Right lobe of liver (tissue), 6 donors: ENCODE results near the gene CDK5. TPM values are rescaled to one million over a fixed set of nuclear protein-coding genes. Genes with fewer than 3 reads are reported as not detected.

Experiments used
- ATAC-seq, 4 donors: fragments of 200-7000 bp; cut with Tn5 transposase; one replicate each; pipeline ENCODE4 v1.9.1; 2020; ENCODE audit warnings: mild to moderate bottlenecking in 4 of 4, moderate library complexity in 4 of 4
- DNase-seq, 3 donors: peaks; one replicate each; pipeline ENCODE4 v3.0.0-alpha.2; 2020
- H3K27ac ChIP-seq, 3 donors: fragments of 200-600 bp; one replicate each; pipeline ENCODE4 v1.8.0; 2022
- H3K27me3 ChIP-seq, 2 donors: fragments of 200-600 bp; one replicate each; pipeline ENCODE4 v1.8.0; 2022
- H3K36me3 ChIP-seq, 4 donors: fragments of 200-600 bp; sonication (generic) in 1 of 4; one replicate each; pipeline versions ENCODE4 v1.5.1 to v1.8.0; 2017 to 2022; ENCODE audit warnings: control low read depth in 1 of 4
- H3K4me1 ChIP-seq, 4 donors: fragments of 200-600 bp; sonication (generic) in 1 of 4; one replicate each; pipeline versions ENCODE4 v1.5.1 to v1.8.0; 2017 to 2022; ENCODE audit warnings: control low read depth in 1 of 4
- H3K4me3 ChIP-seq, 3 donors: fragments of 200-600 bp; one replicate each; pipeline ENCODE4 v1.8.0; 2022
- H3K9me3 ChIP-seq, 4 donors: fragments of 200-600 bp; sonication (generic) in 1 of 4; one replicate each; pipeline versions ENCODE4 v1.5.1 to v1.8.0; 2017 to 2022; ENCODE audit warnings: control low read depth in 1 of 4
- POLR2A ChIP-seq: fragments of 450-650 bp; IDR thresholded peaks from one replicate; pipeline ENCODE4 v1.6.1; 2017; ENCODE audit warnings: antibody characterized with exemption, mild to moderate bottlenecking
- WGBS: methylation state at CpG from one replicate; pipeline ENCODE4 v1.1.6; 2018; ENCODE audit warnings: low coverage, low lambda C conversion rate; ENCODE audit not compliant: insufficient coverage; ENCODE audit errors: missing lambda C conversion rate; 5-methylcytosine and 5-hydroxymethylcytosine counted together
- intact Hi-C, 2 donors: fragments of 100-400 bp; cut with DNase I; formaldehyde crosslinking; loops; one replicate each; pipeline versions ENCODE4 v1.11.2 to v1.14.1; 2022
- total RNA-seq, 6 experiments: library from RNA; depleted of rRNA in 2 of 6; stranded (reverse); fragments of >200 nt in 2 of 6; fragmentation: NEBNext Ultra II Directional in 3 of 6; extraction: Animal tissue kit (Norgen Biotek cat#: 25700) in 3 of 6; gene quantifications; one replicate each; pipeline versions ENCODE4 v1.1.0 to v1.2.4, GENCODE V29; 2016 to 2023
- TF ChIP-seq, protein P1 (sequence below), 4 donors: fragments of 200-600 bp in 3 of 4; fragments of 450-650 bp in 1 of 4; IDR thresholded peaks; one replicate each; pipeline versions ENCODE4 v1.5.1 to v1.8.0; 2016 to 2022; ENCODE audit warnings: antibody characterized with exemption in 4 of 4, mild to moderate bottlenecking in 2 of 4
- donor health status: DM: no; HTN: yes; CAD: no.
- donor health status: DM: no; HTN: no; CAD: no.
- donor health status: DM: no; HTN: no; CAD: no.
- donor health status: DM: no; HTN: yes; CAD: no.
- donor health status: DM: no; HTN: yes; CAD: no.

The CDK5 gene
- total RNA-seq, 6 experiments from 2014 or later, result 5.0 to 9.6 (median 6.1) TPM

GRCh38 chr7:151010307-151011096, 47.2 kb downstream of the CDK5 start:
- ATAC-seq (peak in 2 of 4 donors; percentile 5 to 8), DNase-seq (no peak)
- TF ChIP-seq POLR2A, result no peak
- TF ChIP-seq, protein P1, sequence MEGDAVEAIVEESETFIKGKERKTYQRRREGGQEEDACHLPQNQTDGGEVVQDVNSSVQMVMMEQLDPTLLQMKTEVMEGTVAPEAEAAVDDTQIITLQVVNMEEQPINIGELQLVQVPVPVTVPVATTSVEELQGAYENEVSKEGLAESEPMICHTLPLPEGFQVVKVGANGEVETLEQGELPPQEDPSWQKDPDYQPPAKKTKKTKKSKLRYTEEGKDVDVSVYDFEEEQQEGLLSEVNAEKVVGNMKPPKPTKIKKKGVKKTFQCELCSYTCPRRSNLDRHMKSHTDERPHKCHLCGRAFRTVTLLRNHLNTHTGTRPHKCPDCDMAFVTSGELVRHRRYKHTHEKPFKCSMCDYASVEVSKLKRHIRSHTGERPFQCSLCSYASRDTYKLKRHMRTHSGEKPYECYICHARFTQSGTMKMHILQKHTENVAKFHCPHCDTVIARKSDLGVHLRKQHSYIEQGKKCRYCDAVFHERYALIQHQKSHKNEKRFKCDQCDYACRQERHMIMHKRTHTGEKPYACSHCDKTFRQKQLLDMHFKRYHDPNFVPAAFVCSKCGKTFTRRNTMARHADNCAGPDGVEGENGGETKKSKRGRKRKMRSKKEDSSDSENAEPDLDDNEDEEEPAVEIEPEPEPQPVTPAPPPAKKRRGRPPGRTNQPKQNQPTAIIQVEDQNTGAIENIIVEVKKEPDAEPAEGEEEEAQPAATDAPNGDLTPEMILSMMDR (IDR thresholded peaks at IDR 0.05), result no peak
- intact Hi-C loops, result no loop called here
- H3K9me3 ChIP-seq, result no peaks in the 10 kb centered on the region
- no peaks in the 10 kb centered on the region for H3K36me3 ChIP-seq
- H3K27ac ChIP-seq, result no peak overlapping the region
- WGBS, result 20% methylated on average over 6 of the region's 18 CpGs
- peaks cover 0 to 10% (median 0%) of the 10 kb centered on the region in 4 donors for H3K4me1 ChIP-seq
- peaks cover 0 to 4% of the 10 kb centered on the region in 2 donors for H3K27me3 ChIP-seq
- no peak overlapping the region for H3K4me3 ChIP-seq

DNA sequence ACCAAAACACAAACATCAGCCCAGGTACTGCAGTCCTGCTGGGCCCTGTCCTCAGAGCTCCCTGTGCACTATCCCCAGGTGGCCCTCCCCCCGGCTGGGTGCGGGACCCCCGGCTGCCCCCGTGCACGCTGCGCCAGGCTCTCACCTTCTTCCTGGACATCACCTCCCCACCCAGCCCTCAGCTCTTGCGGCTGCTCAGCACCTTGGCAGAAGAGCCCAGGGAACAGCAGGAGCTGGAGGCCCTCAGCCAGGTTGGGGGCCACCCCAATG, 47.7 kb downstream of the CDK5 start:
- no peak overlapping the region for H3K4me3 ChIP-seq
- ATAC-seq, result no peak
- H3K27ac ChIP-seq, result no peak overlapping the region
- no peak for TF ChIP-seq POLR2A
- TF ChIP-seq, protein P1 (IDR thresholded peaks at IDR 0.05), result no peak
- H3K9me3 ChIP-seq, result no peaks in the 10 kb centered on the region
- no CpG with 5 or more reads among the region's 7 CpGs for WGBS
- peaks cover 0 to 4% of the 10 kb centered on the region in 2 donors for H3K27me3 ChIP-seq
- no peak for DNase-seq
- intact Hi-C loops, result no loop called here
- H3K4me1 ChIP-seq, result peaks cover 0 to 10% (median 0%) of the 10 kb centered on the region in 4 donors
- no peaks in the 10 kb centered on the region for H3K36me3 ChIP-seq

- DNase-seq (no peak), ATAC-seq (no peak)
- no peaks in the 10 kb centered on the region for H3K9me3 ChIP-seq
- H3K4me3 ChIP-seq, result no peak overlapping the region
- WGBS, result 48% methylated on average over 7 of the region's 22 CpGs
- H3K4me1 ChIP-seq, result peaks cover 0 to 10% (median 0%) of the 10 kb centered on the region in 4 donors
- H3K36me3 ChIP-seq, result no peaks in the 10 kb centered on the region
- intact Hi-C loops, result no loop called here
- H3K27ac ChIP-seq, result no peak overlapping the region
- H3K27me3 ChIP-seq, result peaks cover 0 to 4% of the 10 kb centered on the region in 2 donors
- no peak for TF ChIP-seq POLR2A
- TF ChIP-seq, protein P1 (IDR thresholded peaks at IDR 0.05), result no peak
Observed at GRCh38 chr7:151009327-151010036, 48.2 kb downstream of the CDK5 start.

DNA sequence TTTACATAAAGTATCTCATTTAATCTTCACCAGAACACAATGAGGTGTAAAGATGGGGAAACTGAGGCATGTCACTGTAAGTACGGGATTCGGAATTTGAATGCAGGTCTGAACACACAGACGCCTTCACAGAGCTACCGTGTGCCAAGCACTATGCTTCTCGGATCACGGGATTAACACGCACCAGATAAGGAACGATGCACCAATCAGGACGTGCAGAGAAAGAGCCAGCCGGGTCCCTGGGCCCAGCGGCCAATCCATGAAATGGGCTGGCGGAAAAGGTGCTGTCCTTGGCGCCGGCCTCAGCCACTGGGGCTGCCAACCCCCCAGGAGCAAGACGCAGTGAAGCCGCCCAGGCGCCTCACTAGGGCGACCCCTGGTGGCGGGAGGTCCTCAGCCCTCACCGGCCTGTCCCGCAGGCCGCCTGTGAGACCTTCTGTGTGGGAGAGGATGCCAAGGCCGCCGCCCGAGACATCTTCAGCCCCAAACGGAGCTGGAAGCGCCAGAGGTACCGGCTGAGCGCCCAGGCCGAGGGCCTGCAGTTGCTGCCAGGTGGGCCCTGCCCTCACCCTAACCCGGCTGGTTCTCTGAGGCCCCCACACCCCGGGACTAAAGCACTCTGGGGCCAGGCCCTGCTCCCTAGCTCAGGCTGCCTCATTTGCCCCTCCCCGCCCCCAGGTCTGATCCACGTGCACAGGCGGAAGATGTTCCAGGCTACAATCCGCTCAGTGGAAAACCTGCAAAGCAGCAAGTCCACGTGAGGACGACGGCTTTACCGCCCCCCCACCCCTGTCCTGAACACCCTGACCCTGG, 49.0 kb downstream of the CDK5 start:
- Histone ChIP-seq H3K9me3 (no peaks in the 10 kb centered on the region), H3K36me3 (no peaks in the 10 kb centered on the region), H3K4me3 (peak overlapping the region in 1 of 3 donors; percentile 29), H3K27me3 (no peaks in the 10 kb centered on the region), H3K4me1 (peaks cover 0 to 7% (median 0%) of the 10 kb centered on the region in 4 donors), H3K27ac (no peak overlapping the region)
- peak in 2 of 3 donors; percentile 70 to 71 for DNase-seq
- intact Hi-C loops, result no loop called here
- TF ChIP-seq POLR2A, result no peak
- TF ChIP-seq, protein P1 (IDR thresholded peaks at IDR 0.05), result peak; percentile 50 to 82 (median 74)
- WGBS, result 46% methylated on average over 5 of the region's 40 CpGs
- peak; percentile 57 to 74 (median 69) for ATAC-seq
